ENCODE results near the gene NPFFR1. TPM values are rescaled to one million over a fixed set of nuclear protein-coding genes. Genes with fewer than 3 reads are reported as not detected.

NPFFR1 gene
- total RNA-seq, 1 experiment from 2014 or later = 0.24 TPM

- CTCF ChIA-PET = interaction anchor here (0.6 to 1.8 kb wide), 3 partner anchors 30 to 74 kb away, joined by 3 read pairs; no protein-coding TSS in a partner anchor
- DNase-seq = no peak
- H3K4me1 Mint-ChIP-seq (ENCODE audit: low read depth, unreplicated experiment) = peaks cover 2% of the 10 kb centered on the region
- H3K27ac Mint-ChIP-seq (ENCODE audit: unreplicated experiment) = no peak overlapping the region
- H3K27me3 Mint-ChIP-seq (ENCODE audit: unreplicated experiment) = no peaks in the 10 kb centered on the region
- no peaks in the 10 kb centered on the region for H3K9me3 Mint-ChIP-seq (ENCODE audit: low read depth, unreplicated experiment)
- intact Hi-C loops (cut with micrococcal nuclease; ENCODE audit: unreplicated experiment) = no loop called here
- no peaks in the 10 kb centered on the region for H3K36me3 Mint-ChIP-seq (ENCODE audit: insufficient read depth, unreplicated experiment)
- BruUV-seq (replicated peaks) = no TSS peak
- H3K4me3 Mint-ChIP-seq (ENCODE audit: low read depth, unreplicated experiment) = no peak overlapping the region
- TF ChIP-seq, protein P1, sequence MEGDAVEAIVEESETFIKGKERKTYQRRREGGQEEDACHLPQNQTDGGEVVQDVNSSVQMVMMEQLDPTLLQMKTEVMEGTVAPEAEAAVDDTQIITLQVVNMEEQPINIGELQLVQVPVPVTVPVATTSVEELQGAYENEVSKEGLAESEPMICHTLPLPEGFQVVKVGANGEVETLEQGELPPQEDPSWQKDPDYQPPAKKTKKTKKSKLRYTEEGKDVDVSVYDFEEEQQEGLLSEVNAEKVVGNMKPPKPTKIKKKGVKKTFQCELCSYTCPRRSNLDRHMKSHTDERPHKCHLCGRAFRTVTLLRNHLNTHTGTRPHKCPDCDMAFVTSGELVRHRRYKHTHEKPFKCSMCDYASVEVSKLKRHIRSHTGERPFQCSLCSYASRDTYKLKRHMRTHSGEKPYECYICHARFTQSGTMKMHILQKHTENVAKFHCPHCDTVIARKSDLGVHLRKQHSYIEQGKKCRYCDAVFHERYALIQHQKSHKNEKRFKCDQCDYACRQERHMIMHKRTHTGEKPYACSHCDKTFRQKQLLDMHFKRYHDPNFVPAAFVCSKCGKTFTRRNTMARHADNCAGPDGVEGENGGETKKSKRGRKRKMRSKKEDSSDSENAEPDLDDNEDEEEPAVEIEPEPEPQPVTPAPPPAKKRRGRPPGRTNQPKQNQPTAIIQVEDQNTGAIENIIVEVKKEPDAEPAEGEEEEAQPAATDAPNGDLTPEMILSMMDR (IDR thresholded peaks at IDR 0.05; ENCODE audit: unreplicated experiment) = no peak
These were observed 11.5 kb upstream of the NPFFR1 start for GRCh38 chr10:70295321-70295720.

- TF ChIP-seq, protein P1 (IDR thresholded peaks at IDR 0.05; ENCODE audit: unreplicated experiment) = no peak
- intact Hi-C loops (cut with micrococcal nuclease; ENCODE audit: unreplicated experiment) = no loop called here
- no peaks in the 10 kb centered on the region for H3K36me3 Mint-ChIP-seq (ENCODE audit: insufficient read depth, unreplicated experiment)
- BruUV-seq (replicated peaks) = no TSS peak
- no peak for DNase-seq
- H3K4me1 Mint-ChIP-seq (ENCODE audit: low read depth, unreplicated experiment) = peaks cover 9% of the 10 kb centered on the region
- CTCF ChIA-PET = interaction anchor here (1.8 kb wide), 1 partner anchor 28 kb away, joined by 3 read pairs; no protein-coding TSS in a partner anchor
- no peak overlapping the region for H3K27ac Mint-ChIP-seq (ENCODE audit: unreplicated experiment)
- no peaks in the 10 kb centered on the region for H3K9me3 Mint-ChIP-seq (ENCODE audit: low read depth, unreplicated experiment)
- H3K4me3 Mint-ChIP-seq (ENCODE audit: low read depth, unreplicated experiment) = no peak overlapping the region
- H3K27me3 Mint-ChIP-seq (ENCODE audit: unreplicated experiment) = no peaks in the 10 kb centered on the region
These were observed 9.5 kb upstream of the NPFFR1 start for GRCh38 chr10:70293169-70293843.

- DNase-seq = no peak
- TF ChIP-seq, protein P1 (IDR thresholded peaks at IDR 0.05; ENCODE audit: unreplicated experiment) = no peak
- peaks cover 9% of the 10 kb centered on the region for H3K4me1 Mint-ChIP-seq (ENCODE audit: low read depth, unreplicated experiment)
- no TSS peak for BruUV-seq (replicated peaks)
- intact Hi-C loops (cut with micrococcal nuclease; ENCODE audit: unreplicated experiment) = no loop called here
- no peak overlapping the region for H3K27ac Mint-ChIP-seq (ENCODE audit: unreplicated experiment)
- no peaks in the 10 kb centered on the region for H3K36me3 Mint-ChIP-seq (ENCODE audit: insufficient read depth, unreplicated experiment)
- no peaks in the 10 kb centered on the region for H3K27me3 Mint-ChIP-seq (ENCODE audit: unreplicated experiment)
- H3K4me3 Mint-ChIP-seq (ENCODE audit: low read depth, unreplicated experiment) = no peak overlapping the region
- CTCF ChIA-PET = interaction anchor here (1.2 kb wide), 1 partner anchor 19 kb away, joined by 4 read pairs; no protein-coding TSS in a partner anchor
- no peaks in the 10 kb centered on the region for H3K9me3 Mint-ChIP-seq (ENCODE audit: low read depth, unreplicated experiment)
These were observed 8.2 kb upstream of the NPFFR1 start for GRCh38 chr10:70292004-70292403.

GRCh38 chr10:70289739-70290138, 5.9 kb upstream of the NPFFR1 start:
- no TSS peak for BruUV-seq (replicated peaks)
- H3K27me3 Mint-ChIP-seq (ENCODE audit: unreplicated experiment) = peaks cover 3% of the 10 kb centered on the region
- no peak overlapping the region for H3K27ac Mint-ChIP-seq (ENCODE audit: unreplicated experiment)
- intact Hi-C loops (cut with micrococcal nuclease; ENCODE audit: unreplicated experiment) = no loop called here
- TF ChIP-seq, protein P1 (IDR thresholded peaks at IDR 0.05; ENCODE audit: unreplicated experiment) = no peak
- no peaks in the 10 kb centered on the region for H3K9me3 Mint-ChIP-seq (ENCODE audit: low read depth, unreplicated experiment)
- no peak for DNase-seq
- H3K4me3 Mint-ChIP-seq (ENCODE audit: low read depth, unreplicated experiment) = no peak overlapping the region
- H3K4me1 Mint-ChIP-seq (ENCODE audit: low read depth, unreplicated experiment) = peaks cover 9% of the 10 kb centered on the region
- H3K36me3 Mint-ChIP-seq (ENCODE audit: insufficient read depth, unreplicated experiment) = no peaks in the 10 kb centered on the region
- CTCF ChIA-PET = interaction anchor here (0.6 kb wide), 1 partner anchor 103 kb away, joined by 3 read pairs; no protein-coding TSS in a partner anchor

Data from Calu3 (cell line).